SK-N-SH (cell line): ENCODE data around the gene LAP3.

Experiments used
- NRF1 ChIP-seq: IDR thresholded peaks from 2 replicates; pipeline ENCODE4 v1.6.1; 2012; ENCODE audit warnings: low read depth, mild to moderate bottlenecking, low read length
- POLR2AphosphoS5 ChIP-seq: IDR thresholded peaks from 2 replicates; pipeline ENCODE4 v1.6.1; 2012; ENCODE audit warnings: low read depth, low read length
- RFX5 ChIP-seq: IDR thresholded peaks from 2 replicates; pipeline ENCODE4 v1.6.1; 2012; ENCODE audit warnings: mild to moderate bottlenecking, improper control_type of control experiment, low read length
- TAF1 ChIP-seq: IDR thresholded peaks from 2 replicates; pipeline ENCODE4 v1.6.1; 2012; ENCODE audit warnings: low read depth, mild to moderate bottlenecking, low read length, moderate library complexity, borderline replicate concordance
- TF ChIP-seq, protein P1 (sequence below): fragments of 200-600 bp; sonication (generic); IDR thresholded peaks from 2 replicates; pipeline ENCODE4 v1.6.1; 2017; ENCODE audit warnings: antibody characterized with exemption, mild to moderate bottlenecking, moderate library complexity
- TF ChIP-seq, protein P2 (sequence below): IDR thresholded peaks from 2 replicates; pipeline ENCODE4 v1.4.0; 2012; ENCODE audit warnings: low read depth, borderline replicate concordance

- no peak for TF ChIP-seq POLR2AphosphoS5
- TF ChIP-seq, protein P1, sequence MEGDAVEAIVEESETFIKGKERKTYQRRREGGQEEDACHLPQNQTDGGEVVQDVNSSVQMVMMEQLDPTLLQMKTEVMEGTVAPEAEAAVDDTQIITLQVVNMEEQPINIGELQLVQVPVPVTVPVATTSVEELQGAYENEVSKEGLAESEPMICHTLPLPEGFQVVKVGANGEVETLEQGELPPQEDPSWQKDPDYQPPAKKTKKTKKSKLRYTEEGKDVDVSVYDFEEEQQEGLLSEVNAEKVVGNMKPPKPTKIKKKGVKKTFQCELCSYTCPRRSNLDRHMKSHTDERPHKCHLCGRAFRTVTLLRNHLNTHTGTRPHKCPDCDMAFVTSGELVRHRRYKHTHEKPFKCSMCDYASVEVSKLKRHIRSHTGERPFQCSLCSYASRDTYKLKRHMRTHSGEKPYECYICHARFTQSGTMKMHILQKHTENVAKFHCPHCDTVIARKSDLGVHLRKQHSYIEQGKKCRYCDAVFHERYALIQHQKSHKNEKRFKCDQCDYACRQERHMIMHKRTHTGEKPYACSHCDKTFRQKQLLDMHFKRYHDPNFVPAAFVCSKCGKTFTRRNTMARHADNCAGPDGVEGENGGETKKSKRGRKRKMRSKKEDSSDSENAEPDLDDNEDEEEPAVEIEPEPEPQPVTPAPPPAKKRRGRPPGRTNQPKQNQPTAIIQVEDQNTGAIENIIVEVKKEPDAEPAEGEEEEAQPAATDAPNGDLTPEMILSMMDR, result no peak
- TF ChIP-seq, protein P2, sequence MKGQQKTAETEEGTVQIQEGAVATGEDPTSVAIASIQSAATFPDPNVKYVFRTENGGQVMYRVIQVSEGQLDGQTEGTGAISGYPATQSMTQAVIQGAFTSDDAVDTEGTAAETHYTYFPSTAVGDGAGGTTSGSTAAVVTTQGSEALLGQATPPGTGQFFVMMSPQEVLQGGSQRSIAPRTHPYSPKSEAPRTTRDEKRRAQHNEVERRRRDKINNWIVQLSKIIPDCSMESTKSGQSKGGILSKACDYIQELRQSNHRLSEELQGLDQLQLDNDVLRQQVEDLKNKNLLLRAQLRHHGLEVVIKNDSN, result no peak
- no peak for TF ChIP-seq RFX5
- no peak for TF ChIP-seq NRF1
- TF ChIP-seq TAF1, result no peak
Measured at GRCh38 chr4:17559709-17560048, 17.3 kb upstream of the LAP3 start.
